Measurements from ENCODE around the gene GABRA6.
"Not testable (repeated sequence)": the region's sequence is repeated elsewhere in the genome, so short reads cannot be mapped to it uniquely, and the experiment has no call there.

Gene GABRA6

DNA sequence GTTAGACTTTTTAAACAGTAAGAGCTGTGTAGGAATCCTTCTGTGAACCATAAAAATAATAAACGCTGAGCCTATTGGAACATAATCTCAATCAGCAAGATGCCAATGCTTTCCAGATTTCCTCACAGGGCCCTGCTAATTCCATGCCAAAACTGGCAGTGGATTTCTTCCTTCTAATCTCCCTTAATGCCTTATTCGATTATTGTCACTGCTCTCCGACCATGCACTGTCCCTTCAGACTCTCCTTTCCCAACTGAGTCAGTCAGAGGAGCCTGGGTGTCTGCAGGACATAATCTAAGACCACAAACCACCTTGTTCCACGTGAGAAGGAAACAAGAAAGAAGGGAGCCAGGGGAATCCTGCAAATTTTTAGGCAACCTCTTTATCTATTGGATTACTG, at the start of gene GABRA6:
Gene GABRA6, plus strand, starts transcription at position 261 of the 400 bp plus-strand sequence. CDS start 269 bp downstream, outside the sequence.
- Histone ChIP-seq H3K4me3 (no peak within 1 kb of the TSS), H3K4me2 (no peak within 1 kb of the TSS), H4K20me1 (no peaks in the 10 kb centered on the region), H3K9me3 (replicated peaks in 1 of 11) (no peaks in the 10 kb centered on the region), H3K4me1 (no peaks in the 10 kb centered on the region), H3K9ac (no peak within 1 kb of the TSS), H3K36me3 (no peaks in the 10 kb centered on the region), H3K27me3 (no peaks in the 10 kb centered on the region), H3K27ac (no peak within 1 kb of the TSS)
- TF ChIP-seq Cebpa-rat (IDR thresholded peaks at IDR 0.05) = no peak

DNA sequence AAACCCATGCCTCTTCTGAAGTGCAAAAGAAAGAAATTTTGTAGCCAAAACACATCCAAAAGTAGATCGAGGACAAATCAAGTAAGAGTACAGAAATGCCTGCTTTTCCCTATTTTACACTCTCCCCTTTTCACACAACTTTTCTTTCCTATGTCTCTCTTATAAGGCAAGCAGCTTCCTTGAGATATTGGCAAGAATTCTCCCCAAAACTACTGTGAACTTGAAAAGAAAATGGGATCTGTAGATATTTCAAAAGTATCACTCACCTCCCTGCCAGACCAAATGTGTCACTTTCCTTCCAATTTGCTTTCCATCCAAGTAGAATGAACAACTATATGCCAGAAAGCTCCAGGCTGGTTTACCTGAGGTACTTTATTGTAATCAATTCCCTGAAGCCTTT, 47.9 kb upstream of the GABRA6 start:
- Histone ChIP-seq H3K4me1 (no peaks in the 10 kb centered on the region), H3K27ac (no peak overlapping the region), H3K27me3 (no peaks in the 10 kb centered on the region), H3K9ac (no peak overlapping the region), H3K36me3 (no peaks in the 10 kb centered on the region), H3K4me2 (no peak overlapping the region), H3K9me3 (replicated peaks in 1 of 11) (no peaks in the 10 kb centered on the region), H3K4me3 (no peak overlapping the region), H4K20me1 (no peaks in the 10 kb centered on the region)
- TF ChIP-seq Cebpa-rat (IDR thresholded peaks at IDR 0.05) = no peak

DNA sequence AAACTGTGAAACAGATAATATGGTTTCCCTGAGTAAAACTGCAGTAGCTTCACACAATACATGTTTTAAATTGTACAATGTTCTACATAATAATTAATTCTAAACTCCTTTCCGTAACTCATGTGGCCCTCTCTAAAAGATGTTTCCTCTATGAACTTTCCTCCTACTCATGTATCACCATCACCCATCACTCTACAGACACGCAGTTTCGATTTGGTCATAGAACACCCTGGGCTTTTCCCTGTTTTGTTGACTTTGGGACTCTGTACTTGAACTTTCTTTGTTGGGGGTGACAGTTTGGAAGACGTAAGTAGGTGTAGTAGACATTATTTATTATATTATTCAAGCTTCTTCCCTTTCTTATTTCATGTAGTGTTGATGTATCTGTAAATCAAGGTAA, 44.1 kb upstream of the GABRA6 start:
- H3K27ac ChIP-seq = no peak overlapping the region
- H3K4me1 ChIP-seq = no peaks in the 10 kb centered on the region
- no peaks in the 10 kb centered on the region for H4K20me1 ChIP-seq
- no peak overlapping the region for H3K4me3 ChIP-seq
- H3K27me3 ChIP-seq = no peaks in the 10 kb centered on the region
- H3K4me2 ChIP-seq = no peak overlapping the region
- no peak overlapping the region for H3K9ac ChIP-seq
- TF ChIP-seq Cebpa-rat (IDR thresholded peaks at IDR 0.05) = no peak
- H3K36me3 ChIP-seq = no peaks in the 10 kb centered on the region
- H3K9me3 ChIP-seq (replicated peaks in 1 of 11) = no peaks in the 10 kb centered on the region

DNA sequence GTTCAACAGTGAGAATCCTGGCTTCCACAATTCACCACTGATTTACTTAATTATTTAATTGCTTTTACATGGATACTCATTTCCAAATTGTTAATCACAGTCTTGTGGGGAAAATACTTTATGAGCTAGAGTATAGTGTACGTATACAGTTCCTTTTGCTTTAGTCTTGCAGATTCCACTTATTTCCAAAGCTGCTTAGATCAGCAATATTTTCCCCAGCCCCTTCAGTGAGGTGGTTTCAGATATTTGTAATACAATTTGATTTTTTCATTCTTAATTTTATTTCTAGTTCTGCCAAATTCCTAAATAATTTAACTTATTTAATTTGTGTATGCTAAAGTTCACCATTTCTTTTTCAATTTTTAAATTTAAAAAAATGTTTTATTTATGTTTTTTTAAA, 40.3 kb upstream of the GABRA6 start:
- no peak overlapping the region for H3K9ac ChIP-seq
- H3K27me3 ChIP-seq = no peaks in the 10 kb centered on the region
- no peaks in the 10 kb centered on the region for H4K20me1 ChIP-seq

DNA sequence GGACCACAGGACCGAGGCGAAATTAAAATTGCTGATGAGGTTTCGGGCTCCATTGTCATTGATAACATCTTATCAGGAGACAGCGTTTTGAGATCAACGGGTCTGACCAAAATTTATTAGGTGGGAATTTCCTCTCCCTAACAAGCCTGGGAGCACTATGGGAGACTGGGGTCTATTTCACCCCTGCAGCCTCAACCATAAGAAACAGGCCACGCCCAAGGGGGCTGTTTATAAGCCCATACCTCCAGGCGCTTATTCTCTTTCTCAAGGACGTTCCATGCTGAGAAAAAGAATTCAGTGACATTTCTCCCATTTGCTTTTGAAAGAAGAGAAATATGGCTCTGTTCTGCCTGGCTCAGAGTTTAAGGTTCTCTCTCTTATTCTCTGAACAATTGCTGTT, 33.6 kb upstream of the GABRA6 start:
- H3K27me3 ChIP-seq, H3K4me1 ChIP-seq, H3K9ac ChIP-seq, H3K4me3 ChIP-seq, H3K36me3 ChIP-seq, H3K27ac ChIP-seq, H3K4me2 ChIP-seq, H4K20me1 ChIP-seq: not testable (repeated sequence)
- H3K9me3 ChIP-seq (replicated peaks in 1 of 11) = peaks cover 0 to 15% (median 9%) of the 10 kb centered on the region in 11 experiments; a peak in 11 of 22 replicates

More for the DNA sequence above, 40.3 kb upstream of the GABRA6 start:
- Histone ChIP-seq H3K36me3 (no peaks in the 10 kb centered on the region), H3K4me1 (no peaks in the 10 kb centered on the region), H3K4me2 (no peak overlapping the region), H3K4me3 (no peak overlapping the region), H3K27ac (no peak overlapping the region), H3K9me3 (replicated peaks in 1 of 11) (no peaks in the 10 kb centered on the region)
- no peak for TF ChIP-seq Cebpa-rat (IDR thresholded peaks at IDR 0.05)

DNA sequence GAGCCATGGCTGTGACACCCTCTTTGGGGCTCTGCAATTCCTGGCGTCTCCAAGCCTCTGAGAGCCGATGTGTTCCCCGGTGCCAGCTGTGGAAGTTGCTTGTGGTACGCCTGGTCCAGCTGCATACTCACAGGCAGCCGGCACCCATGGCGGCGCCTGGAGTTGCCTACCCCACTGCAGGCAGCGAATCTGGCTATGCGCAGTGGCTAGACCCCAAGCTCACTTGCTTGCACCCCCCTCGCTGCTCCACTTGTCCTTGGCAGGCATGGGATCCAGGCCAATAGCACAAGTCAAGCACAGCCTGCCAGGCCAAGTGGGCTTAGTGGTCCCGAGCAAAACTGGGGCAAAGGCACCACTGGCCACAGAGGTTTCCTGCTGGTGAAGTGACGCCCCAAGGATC, 24.7 kb upstream of the GABRA6 start:
- no peak for TF ChIP-seq Cebpa-rat (IDR thresholded peaks at IDR 0.05)
- Histone ChIP-seq H3K4me3 (no peak overlapping the region), H3K27me3 (no peaks in the 10 kb centered on the region), H3K4me2 (no peak overlapping the region), H3K27ac (no peak overlapping the region), H3K9ac (no peak overlapping the region), H3K36me3 (no peaks in the 10 kb centered on the region), H3K4me1 (no peaks in the 10 kb centered on the region), H4K20me1 (peaks cover 0 to 5% (median 0%) of the 10 kb centered on the region in 11 experiments; a peak in 1 of 22 replicates), H3K9me3 (replicated peaks in 1 of 11) (no peaks in the 10 kb centered on the region)

DNA sequence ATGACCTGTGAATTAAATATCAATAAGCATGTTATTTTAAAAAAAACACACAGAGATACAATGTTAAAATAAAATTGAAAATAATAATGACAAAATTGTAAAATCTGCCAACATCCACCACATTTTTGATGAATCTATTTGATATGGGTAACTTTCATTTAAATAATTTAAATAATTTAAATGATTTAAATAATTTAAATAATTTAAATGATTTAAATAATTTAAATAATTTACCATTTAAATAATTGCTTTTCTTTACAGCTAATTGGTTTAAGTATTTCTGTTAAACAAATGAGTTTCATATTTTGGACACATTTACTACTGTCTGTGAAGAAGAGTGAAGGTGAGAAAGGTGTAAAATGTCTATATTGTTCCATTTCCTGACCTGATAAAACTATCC, 22.1 kb upstream of the GABRA6 start:
- H4K20me1 ChIP-seq = peaks cover 0 to 5% (median 0%) of the 10 kb centered on the region in 11 experiments; a peak in 1 of 22 replicates
- no peaks in the 10 kb centered on the region for H3K4me1 ChIP-seq
- H3K4me2 ChIP-seq = no peak overlapping the region
- no peak overlapping the region for H3K27ac ChIP-seq
- no peaks in the 10 kb centered on the region for H3K9me3 ChIP-seq (replicated peaks in 1 of 11)
- TF ChIP-seq Cebpa-rat (IDR thresholded peaks at IDR 0.05) = no peak
- H3K4me3 ChIP-seq = no peak overlapping the region
- H3K9ac ChIP-seq = no peak overlapping the region
- no peaks in the 10 kb centered on the region for H3K36me3 ChIP-seq
- H3K27me3 ChIP-seq = no peaks in the 10 kb centered on the region

DNA sequence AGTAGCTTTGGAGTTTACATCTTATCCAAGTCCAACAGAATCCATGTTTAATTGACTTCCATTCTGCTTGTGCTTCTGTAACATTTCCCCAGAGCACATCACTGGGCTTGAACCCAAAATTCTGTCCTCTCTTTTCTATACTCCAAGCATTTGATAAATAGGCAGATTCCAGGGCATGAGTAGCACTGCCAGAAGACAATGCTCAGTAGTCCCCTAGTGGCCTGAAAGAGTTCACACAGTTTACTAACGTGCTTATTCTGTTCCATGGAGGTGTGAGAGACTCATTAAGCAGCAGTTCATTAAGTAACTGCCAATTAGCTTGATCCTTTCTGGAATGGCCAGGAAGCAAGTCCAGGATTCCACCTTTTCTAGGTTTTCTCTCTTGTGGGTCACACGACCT, 9.4 kb upstream of the GABRA6 start:
- no peaks in the 10 kb centered on the region for H3K9me3 ChIP-seq (replicated peaks in 1 of 11)
- H3K4me2 ChIP-seq = no peak overlapping the region
- no peaks in the 10 kb centered on the region for H4K20me1 ChIP-seq
- no peak for TF ChIP-seq Cebpa-rat (IDR thresholded peaks at IDR 0.05)
- H3K36me3 ChIP-seq = no peaks in the 10 kb centered on the region
- H3K4me3 ChIP-seq = no peak overlapping the region
- no peak overlapping the region for H3K27ac ChIP-seq
- H3K9ac ChIP-seq = no peak overlapping the region
- no peaks in the 10 kb centered on the region for H3K4me1 ChIP-seq
- H3K27me3 ChIP-seq = no peaks in the 10 kb centered on the region

DNA sequence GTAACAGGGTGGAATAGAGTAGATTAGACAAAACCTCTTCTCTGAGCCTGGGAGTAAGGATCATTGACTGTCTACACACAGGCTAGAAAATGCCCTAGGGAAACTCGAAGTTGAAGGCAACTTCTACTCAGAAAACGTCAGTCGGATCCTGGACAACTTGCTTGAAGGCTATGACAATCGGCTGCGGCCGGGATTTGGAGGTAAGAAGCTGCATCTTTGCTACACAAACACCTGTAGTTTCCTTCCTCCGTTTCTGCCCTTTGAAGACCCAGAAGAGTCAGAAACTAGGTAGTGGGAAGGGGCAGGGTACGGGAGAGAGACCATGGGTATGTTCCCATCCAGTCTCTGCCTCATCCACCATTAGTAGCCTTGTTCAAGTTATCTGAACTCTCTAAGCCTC, 628 bp downstream of the GABRA6 start:
- Histone ChIP-seq H3K27me3 (no peaks in the 10 kb centered on the region), H4K20me1 (no peaks in the 10 kb centered on the region), H3K4me1 (no peaks in the 10 kb centered on the region), H3K9ac (no peak overlapping the region), H3K9me3 (replicated peaks in 1 of 11) (no peaks in the 10 kb centered on the region), H3K36me3 (no peaks in the 10 kb centered on the region), H3K27ac (no peak overlapping the region), H3K4me2 (no peak overlapping the region), H3K4me3 (no peak overlapping the region)
- no peak for TF ChIP-seq Cebpa-rat (IDR thresholded peaks at IDR 0.05)

DNA sequence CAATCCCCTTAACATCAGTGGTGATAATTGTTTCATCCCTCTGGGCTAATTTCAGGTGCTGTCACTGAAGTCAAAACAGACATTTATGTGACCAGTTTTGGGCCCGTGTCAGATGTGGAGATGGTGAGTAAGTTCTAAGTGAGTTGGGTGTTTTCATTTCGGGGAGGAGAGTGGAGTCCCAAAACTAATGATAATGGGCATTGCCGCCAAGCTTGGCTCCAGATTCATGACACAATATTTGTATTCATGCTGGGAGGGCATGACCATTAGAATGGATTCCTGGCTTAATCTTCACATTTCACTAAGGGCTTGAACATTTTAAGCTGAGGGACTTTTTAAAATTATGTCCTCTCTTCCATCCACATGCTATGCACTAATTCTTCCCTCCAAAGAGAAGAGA, 1.4 kb downstream of the GABRA6 start:
- no peaks in the 10 kb centered on the region for H3K36me3 ChIP-seq
- H3K4me1 ChIP-seq = no peaks in the 10 kb centered on the region
- no peak overlapping the region for H3K4me2 ChIP-seq
- no peaks in the 10 kb centered on the region for H3K27me3 ChIP-seq
- H3K9me3 ChIP-seq (replicated peaks in 1 of 11) = no peaks in the 10 kb centered on the region
- H3K4me3 ChIP-seq = no peak overlapping the region
- H3K9ac ChIP-seq = no peak overlapping the region
- no peak overlapping the region for H3K27ac ChIP-seq
- no peak for TF ChIP-seq Cebpa-rat (IDR thresholded peaks at IDR 0.05)
- no peaks in the 10 kb centered on the region for H4K20me1 ChIP-seq

DNA sequence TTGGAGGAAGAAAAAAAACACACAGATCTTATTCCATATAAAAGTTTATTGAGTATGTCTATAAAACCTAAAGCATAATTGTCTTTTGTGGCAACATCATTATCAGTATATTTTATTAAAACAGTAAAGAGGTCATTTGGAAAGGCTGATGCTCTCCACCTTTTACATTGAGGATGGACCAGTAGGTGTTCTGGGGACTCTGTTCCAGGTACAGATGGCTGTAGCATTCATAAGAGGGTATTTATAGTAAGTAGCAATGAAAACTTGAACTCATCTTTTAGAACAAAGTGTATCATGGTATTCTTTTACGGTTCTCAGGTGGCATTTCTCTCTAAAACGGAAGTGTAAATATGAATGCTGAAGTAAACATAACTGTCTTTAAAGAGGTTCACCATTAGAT, 1.8 kb downstream of the GABRA6 start:
- Histone ChIP-seq H4K20me1 (no peaks in the 10 kb centered on the region), H3K9me3 (replicated peaks in 1 of 11) (no peaks in the 10 kb centered on the region), H3K9ac (no peak overlapping the region), H3K36me3 (no peaks in the 10 kb centered on the region), H3K27ac (no peak overlapping the region), H3K4me3 (no peak overlapping the region), H3K4me1 (no peaks in the 10 kb centered on the region), H3K27me3 (no peaks in the 10 kb centered on the region), H3K4me2 (no peak overlapping the region)
- no peak for TF ChIP-seq Cebpa-rat (IDR thresholded peaks at IDR 0.05)

Measured in BLaER1 treated with 17β-estradiol and CSF1 and Interleukin-3, amounts not matched to agents 10 nM and 100 nM (cell line).